Inflammatory macrophage treated with lipopolysaccharide for 4 hours (primary cell): ENCODE data around the gene FAM219A.
"Not testable (repeated sequence)": the region's sequence is repeated elsewhere in the genome, so short reads cannot be mapped to it uniquely, and the experiment has no call there.

Experiments used
- DNase-seq: peaks from one replicate; pipeline ENCODE4 v3.0.0-alpha.2; 2020

Gene FAM219A

GRCh38 chr9:34374339-34374738 is 84.0 kb downstream of the FAM219A start:
- DNase-seq = no peak

GRCh38 chr9:34373749-34374148 is 84.6 kb downstream of the FAM219A start:
- DNase-seq = no peak

GRCh38 chr9:34372467-34373011 is 85.8 kb downstream of the FAM219A start:
- no peak for DNase-seq

GRCh38 chr9:34371886-34372466 is 86.4 kb downstream of the FAM219A start:
- DNase-seq = no peak

- no peak for DNase-seq
Observed at GRCh38 chr9:34370970-34371880, 87.1 kb downstream of the FAM219A start.

GRCh38 chr9:34370335-34370969 is 87.9 kb downstream of the FAM219A start:
- DNase-seq = no peak

GRCh38 chr9:34369636-34370035 is 88.7 kb downstream of the FAM219A start:
- no peak for DNase-seq

GRCh38 chr9:34368796-34369195 is 89.6 kb downstream of the FAM219A start:
- not testable (repeated sequence) for DNase-seq

- DNase-seq = not testable (repeated sequence)
Observed at GRCh38 chr9:34367751-34368410, 90.5 kb downstream of the FAM219A start.

GRCh38 chr9:34366365-34366764 is 92.0 kb downstream of the FAM219A start:
- DNase-seq = no peak

- DNase-seq = no peak
Observed at GRCh38 chr9:34365282-34365681, 93.1 kb downstream of the FAM219A start.

GRCh38 chr9:34363619-34364351 is 94.6 kb downstream of the FAM219A start:
- DNase-seq = no peak

GRCh38 chr9:34362614-34363214 is 95.7 kb downstream of the FAM219A start:
- no peak for DNase-seq

- not testable (repeated sequence) for DNase-seq
Observed at GRCh38 chr9:34352957-34353356, 105.4 kb downstream of the FAM219A start.

GRCh38 chr9:34352122-34352652 is 106.2 kb downstream of the FAM219A start:
- not testable (repeated sequence) for DNase-seq

GRCh38 chr9:34349324-34349723 is 109.0 kb downstream of the FAM219A start:
- DNase-seq = no peak
